Esophagus muscularis mucosa (tissue), 4 donors: ENCODE measurements around the gene ONECUT3. TPM values are rescaled to one million over a fixed set of nuclear protein-coding genes. Genes with fewer than 3 reads are reported as not detected.

Source experiments
- DNase-seq: peaks from one replicate; pipeline ENCODE4 v3.0.0-alpha.2; 2017; ENCODE audit errors: extremely low spot score
- H3K27ac ChIP-seq, 4 donors: fragments of 200-600 bp; sonication (generic); replicated peaks in 1 of 4; 1 replicate in 3 of 4; 2 replicates in 1 of 4; pipeline ENCODE4 v1.5.1; 2016 to 2019; ENCODE audit warnings: mild to moderate bottlenecking in 1 of 4
- H3K27me3 ChIP-seq, 4 donors: fragments of 200-600 bp; sonication (generic); one replicate each; pipeline versions ENCODE4 v1.5.1 to v1.6.0; 2016 to 2019
- H3K36me3 ChIP-seq, 4 donors: fragments of 200-600 bp; sonication (generic); one replicate each; pipeline ENCODE4 v1.5.1; 2016 to 2019
- H3K4me1 ChIP-seq, 4 donors: fragments of 200-600 bp; sonication (generic); one replicate each; pipeline ENCODE4 v1.5.1; 2016 to 2019
- H3K4me3 ChIP-seq, 4 donors: fragments of 200-600 bp; sonication (generic); 1 replicate in 2 of 4; 2 replicates in 2 of 4; pipeline ENCODE4 v1.5.1; 2016 to 2019; ENCODE audit warnings: mild to moderate bottlenecking in 4 of 4, moderate library complexity in 1 of 4
- H3K9me3 ChIP-seq, 4 donors: fragments of 200-600 bp; sonication (generic); 1 replicate in 3 of 4; 2 replicates in 1 of 4; pipeline ENCODE4 v1.5.1; 2016 to 2019
- EP300 ChIP-seq: sonication (generic); formaldehyde crosslinking; IDR thresholded peaks from one replicate; pipeline ENCODE4 v1.6.1; 2017; ENCODE audit warnings: antibody characterized with exemption
- POLR2A ChIP-seq: fragments of 450-650 bp; IDR thresholded peaks from one replicate; pipeline ENCODE4 v1.6.1; 2017; ENCODE audit warnings: antibody characterized with exemption, moderate library complexity, mild to moderate bottlenecking, low read depth
- POLR2AphosphoS5 ChIP-seq, 2 donors: sonication (generic); formaldehyde crosslinking; IDR thresholded peaks; one replicate each; pipeline ENCODE4 v1.6.1; 2017; ENCODE audit warnings: antibody characterized with exemption in 2 of 2
- WGBS: methylation state at CpG from one replicate; pipeline ENCODE4 v1.1.5; 2018; 5-methylcytosine and 5-hydroxymethylcytosine counted together
- intact Hi-C: fragments of 100-400 bp; cut with DNase I; formaldehyde crosslinking; loops from one replicate; pipeline ENCODE4 v1.15.1; 2023
- total RNA-seq, 4 donors: library from RNA; depleted of rRNA; stranded (reverse); fragments of >200 nt; gene quantifications; one replicate each; pipeline versions ENCODE4 v1.1.0 to v1.2.1, GENCODE V29; 2016
- TF ChIP-seq, protein P1 (sequence below), 3 experiments: fragments of 200-600 bp in 2 of 3; fragments of 450-650 bp in 1 of 3; sonication (generic) in 2 of 3; IDR thresholded peaks; one replicate each; pipeline ENCODE4 v1.5.1; 2017 to 2019; ENCODE audit warnings: antibody characterized with exemption in 3 of 3, mild to moderate bottlenecking in 2 of 3, moderate library complexity in 1 of 3

Gene ONECUT3
- total RNA-seq, 4 donors from 2014 or later = not detected

DNA sequence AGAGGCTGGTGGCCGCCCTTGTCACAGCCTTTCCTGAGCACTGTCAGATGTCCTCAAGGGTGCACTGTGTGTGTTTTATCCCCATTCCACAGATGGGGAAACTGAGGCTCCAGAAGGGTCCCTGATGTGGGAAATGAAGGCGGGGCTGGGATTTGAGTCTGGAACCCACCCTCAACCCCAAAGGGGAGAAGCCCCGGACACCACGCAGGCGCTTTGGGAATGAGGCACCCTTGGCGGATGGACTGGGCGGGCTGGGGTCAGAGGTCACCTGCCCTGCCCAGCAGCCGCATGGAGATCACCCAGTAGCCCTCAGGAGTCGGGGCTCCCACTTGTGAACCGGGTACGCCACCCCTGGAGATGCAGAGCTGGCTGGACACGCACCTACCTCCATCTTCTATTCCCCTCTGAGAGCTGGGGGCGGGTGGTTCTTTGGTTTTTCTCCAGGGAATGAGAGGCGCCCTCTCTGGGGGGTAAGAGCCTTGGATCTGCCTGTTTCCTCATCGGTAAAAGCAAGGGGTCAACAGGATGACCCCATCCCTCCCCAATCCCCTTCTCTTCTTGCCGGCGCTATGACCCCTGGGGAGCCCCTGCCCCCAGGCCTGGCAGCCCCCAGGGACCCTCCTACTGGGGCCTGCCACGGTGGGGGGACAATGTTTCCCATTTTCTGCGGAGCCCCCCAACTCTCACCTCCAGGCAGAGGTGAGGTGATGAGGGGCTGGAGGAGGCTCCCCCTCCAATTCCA lies 8.3 kb upstream of the ONECUT3 start:
- TF ChIP-seq EP300 (no peak), POLR2A (no peak)
- TF ChIP-seq, protein P1, sequence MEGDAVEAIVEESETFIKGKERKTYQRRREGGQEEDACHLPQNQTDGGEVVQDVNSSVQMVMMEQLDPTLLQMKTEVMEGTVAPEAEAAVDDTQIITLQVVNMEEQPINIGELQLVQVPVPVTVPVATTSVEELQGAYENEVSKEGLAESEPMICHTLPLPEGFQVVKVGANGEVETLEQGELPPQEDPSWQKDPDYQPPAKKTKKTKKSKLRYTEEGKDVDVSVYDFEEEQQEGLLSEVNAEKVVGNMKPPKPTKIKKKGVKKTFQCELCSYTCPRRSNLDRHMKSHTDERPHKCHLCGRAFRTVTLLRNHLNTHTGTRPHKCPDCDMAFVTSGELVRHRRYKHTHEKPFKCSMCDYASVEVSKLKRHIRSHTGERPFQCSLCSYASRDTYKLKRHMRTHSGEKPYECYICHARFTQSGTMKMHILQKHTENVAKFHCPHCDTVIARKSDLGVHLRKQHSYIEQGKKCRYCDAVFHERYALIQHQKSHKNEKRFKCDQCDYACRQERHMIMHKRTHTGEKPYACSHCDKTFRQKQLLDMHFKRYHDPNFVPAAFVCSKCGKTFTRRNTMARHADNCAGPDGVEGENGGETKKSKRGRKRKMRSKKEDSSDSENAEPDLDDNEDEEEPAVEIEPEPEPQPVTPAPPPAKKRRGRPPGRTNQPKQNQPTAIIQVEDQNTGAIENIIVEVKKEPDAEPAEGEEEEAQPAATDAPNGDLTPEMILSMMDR (IDR thresholded peaks at IDR 0.05) = no peak
- Histone ChIP-seq H3K4me1 (peaks cover 20 to 34% (median 27%) of the 10 kb centered on the region in 4 donors), H3K27me3 (peaks cover 16 to 96% (median 55%) of the 10 kb centered on the region in 4 donors), H3K27ac (no peak overlapping the region), H3K4me3 (no peak overlapping the region), H3K9me3 (peaks cover 0 to 7% (median 3%) of the 10 kb centered on the region in 4 donors), H3K36me3 (no peaks in the 10 kb centered on the region)
- no peak for DNase-seq
- WGBS = 3% methylated on average over 7 of the region's 19 CpGs
- intact Hi-C loops = no loop called here

DNA sequence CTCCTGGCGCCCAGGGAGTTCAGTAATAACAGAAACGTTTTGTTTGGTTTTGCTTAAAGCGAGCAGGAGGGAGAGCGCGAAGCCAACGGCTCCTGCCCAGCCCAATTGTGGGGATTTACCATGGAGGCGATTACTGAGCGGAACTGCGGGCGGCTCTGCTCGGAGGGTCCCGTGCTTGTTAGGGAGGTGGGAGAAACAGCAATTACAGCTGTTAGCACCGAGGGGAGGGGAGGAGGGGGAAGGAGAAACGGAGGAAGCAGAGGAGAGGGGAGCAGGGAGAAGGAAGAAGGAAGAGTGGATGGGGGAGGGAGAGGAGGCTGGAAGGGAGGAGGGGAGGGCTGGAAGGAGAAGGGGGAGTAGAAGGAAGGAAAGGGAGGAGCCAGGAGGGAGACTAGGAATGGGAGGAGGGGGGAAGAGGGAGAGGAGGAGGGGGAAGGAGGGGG lies 7.7 kb upstream of the ONECUT3 start:
- Histone ChIP-seq H3K27ac (no peak overlapping the region), H3K9me3 (peaks cover 0 to under 1% (median under 1%) of the 10 kb centered on the region in 4 donors), H3K27me3 (peaks cover 17 to 96% (median 61%) of the 10 kb centered on the region in 4 donors), H3K36me3 (no peaks in the 10 kb centered on the region), H3K4me1 (peaks cover 21 to 40% (median 31%) of the 10 kb centered on the region in 4 donors), H3K4me3 (no peak overlapping the region)
- intact Hi-C loops = no loop called here
- TF ChIP-seq, protein P1 (IDR thresholded peaks at IDR 0.05) = no peak
- TF ChIP-seq POLR2A (no peak), POLR2AphosphoS5 (IDR thresholded peaks at IDR 0.05) (no peak)
- 1% methylated on average over 13 of the region's 14 CpGs for WGBS
- no peak for DNase-seq

DNA sequence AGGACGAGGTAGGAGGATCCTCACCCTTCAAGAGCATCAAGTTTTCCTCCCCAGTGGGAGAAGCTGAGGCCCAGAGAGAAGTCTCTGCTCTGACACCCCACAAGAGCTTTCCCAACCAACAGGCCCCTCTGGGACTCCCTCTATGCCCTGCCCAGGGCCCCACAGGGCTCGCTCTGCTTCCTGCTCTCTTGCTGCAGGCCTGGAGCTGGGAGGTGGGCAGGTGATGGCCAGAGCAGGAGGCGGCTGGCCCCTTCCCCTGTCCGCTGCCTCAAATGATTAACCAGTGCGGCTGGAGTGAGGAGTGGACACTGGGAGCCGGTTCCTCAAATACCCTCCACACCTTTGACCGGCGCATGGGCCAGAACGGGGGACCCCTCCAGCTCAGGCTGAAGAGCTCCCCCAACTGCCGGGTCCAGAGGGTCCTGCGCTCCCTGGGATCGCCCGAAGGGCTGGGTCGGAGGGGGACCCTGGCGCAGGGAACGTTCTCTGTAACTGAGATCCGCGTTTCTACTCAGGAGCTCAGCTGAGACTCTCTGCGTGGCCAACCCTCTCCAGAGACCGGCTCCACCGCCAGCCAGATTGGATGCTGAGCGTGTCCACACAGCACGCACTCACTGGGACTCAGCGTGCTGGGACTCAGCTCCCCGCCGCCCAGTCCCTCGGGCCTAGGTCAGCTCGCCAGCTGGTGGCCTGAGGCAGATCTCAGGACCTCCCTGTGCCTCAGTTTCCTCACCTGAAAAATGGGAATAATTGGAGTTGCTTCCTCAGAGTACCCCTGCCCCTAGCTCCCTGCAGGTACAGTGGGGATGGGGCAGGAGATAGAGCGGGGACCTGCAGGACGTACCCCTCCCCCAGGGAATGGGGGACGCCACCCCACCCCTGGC lies 6.7 kb upstream of the ONECUT3 start:
- peaks cover 17 to 100% (median 67%) of the 10 kb centered on the region in 4 donors for H3K27me3 ChIP-seq
- peaks cover 21 to 44% (median 31%) of the 10 kb centered on the region in 4 donors for H3K4me1 ChIP-seq
- H3K36me3 ChIP-seq = no peaks in the 10 kb centered on the region
- 2% methylated on average over 8 of the region's 31 CpGs for WGBS
- H3K9me3 ChIP-seq = no peaks in the 10 kb centered on the region
- DNase-seq = no peak
- no peak overlapping the region for H3K4me3 ChIP-seq
- no peak for TF ChIP-seq EP300
- TF ChIP-seq POLR2AphosphoS5 (IDR thresholded peaks at IDR 0.05) = no peak
- TF ChIP-seq, protein P1 (IDR thresholded peaks at IDR 0.05) = no peak
- no peak for TF ChIP-seq POLR2A
- intact Hi-C loops = no loop called here
- no peak overlapping the region for H3K27ac ChIP-seq

DNA sequence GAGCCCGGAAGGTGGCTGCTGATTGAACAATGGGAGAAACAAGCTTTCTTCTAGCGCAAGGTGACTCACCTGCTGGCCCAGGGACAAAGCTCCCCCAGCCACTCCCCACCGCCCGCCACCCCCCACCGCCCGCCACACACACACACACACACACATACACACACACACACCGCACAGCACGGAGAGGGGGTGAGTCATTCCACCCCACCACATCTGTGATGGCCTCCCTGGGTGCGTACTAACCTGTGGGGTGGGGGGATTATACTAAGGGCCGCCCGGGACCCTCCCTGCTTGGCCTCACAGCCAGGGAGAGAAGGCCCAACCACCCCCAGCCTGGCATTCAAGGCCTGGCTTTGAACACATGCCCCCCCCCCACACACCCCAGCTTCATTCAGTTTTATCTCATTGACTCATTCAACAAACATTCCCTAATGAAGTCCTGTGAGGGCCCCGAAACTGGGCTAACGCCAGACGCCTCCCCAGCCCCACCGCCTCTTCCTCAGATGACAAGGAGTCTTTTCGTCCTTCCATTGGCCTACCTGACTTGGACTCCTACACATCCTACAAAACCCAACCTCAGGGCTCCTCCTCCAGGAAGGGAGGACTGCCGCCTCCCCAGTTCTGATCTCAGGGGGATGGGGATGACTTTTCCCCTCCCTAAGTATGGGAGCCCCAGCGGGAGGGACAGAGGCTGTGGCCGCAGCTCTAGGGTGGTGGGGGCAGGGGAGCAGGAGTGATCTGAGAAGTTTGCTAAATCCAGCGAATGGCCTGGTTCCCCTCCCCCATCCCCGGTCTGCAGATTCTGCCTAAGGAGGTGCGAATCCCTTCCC lies 5.8 kb upstream of the ONECUT3 start:
- intact Hi-C loops = no loop called here
- H3K9me3 ChIP-seq = no peaks in the 10 kb centered on the region
- peaks cover 17 to 100% (median 74%) of the 10 kb centered on the region in 4 donors for H3K27me3 ChIP-seq
- H3K27ac ChIP-seq = no peak overlapping the region
- no peaks in the 10 kb centered on the region for H3K36me3 ChIP-seq
- TF ChIP-seq POLR2A (no peak), POLR2AphosphoS5 (IDR thresholded peaks at IDR 0.05) (no peak), EP300 (no peak)
- TF ChIP-seq, protein P1 (IDR thresholded peaks at IDR 0.05) = no peak
- H3K4me1 ChIP-seq = peaks cover 21 to 44% (median 31%) of the 10 kb centered on the region in 4 donors
- no peak for DNase-seq
- 4% methylated on average over 13 of the region's 22 CpGs for WGBS
- no peak overlapping the region for H3K4me3 ChIP-seq
